K562 (cell line): Measurements from ENCODE around the gene EXT2. TPM values are rescaled to one million over a fixed set of nuclear protein-coding genes. Genes with fewer than 3 reads are reported as not detected.

Experiments used
- DACH1 ChIP-seq: fragments of 450-650 bp; IDR thresholded peaks from 2 replicates; pipeline ENCODE4 v1.6.1; 2018; ENCODE audit not compliant: partially characterized antibody
- KDM1A ChIP-seq, 2 experiments: fragments of 450-650 bp; IDR thresholded peaks; 2 replicates each; pipeline ENCODE4 v1.6.1; 2016; ENCODE audit warnings: mild to moderate bottlenecking in 2 of 2
- MCM5 ChIP-seq: fragments of 450-650 bp; IDR thresholded peaks from 2 replicates; pipeline ENCODE4 v1.6.1; 2016; ENCODE audit warnings: low read depth
- NBN ChIP-seq: fragments of 450-650 bp; IDR thresholded peaks from 2 replicates; pipeline ENCODE4 v1.6.1; 2016; ENCODE audit warnings: low read depth, mild to moderate bottlenecking
- polyA plus RNA-seq, 8 experiments: library from polyadenylated mRNA; depleted of rRNA in 4 of 8; stranded (reverse) in 5 of 8; unstranded in 3 of 8; fragments of >200 nt; fragmentation: Nextera tagmentation in 2 of 8; fragmentation: Illumina TruSeq in 1 of 8; extraction: Ambion mirVana in 2 of 8; extraction: Trizol in 1 of 8; gene quantifications; 2 replicates each; pipeline versions ENCODE4 v1.2.1 to v1.2.3, GENCODE V29; 2011 to 2014; ENCODE audit warnings: inconsistent platforms in 1 of 8, missing spikeins in 1 of 8
- total RNA-seq, 7 experiments: library from RNA; depleted of rRNA in 6 of 7; stranded (reverse); fragments of >200 nt in 6 of 7; fragmentation: Illumina TruSeq in 2 of 7; extraction: Trizol in 2 of 7; gene quantifications; 2 replicates each; pipeline versions ENCODE4 v1.2.1 to v1.2.3, GENCODE V29; 2011 to 2021; ENCODE audit warnings: low replicate concordance in 1 of 7
- TF ChIP-seq, protein P1 (sequence below): fragments of 450-650 bp; conservative IDR thresholded peaks from 2 replicates; pipeline ENCODE4 v1.6.1; 2016; ENCODE audit warnings: missing genetic modification characterization, low read depth, mild to moderate bottlenecking, control low read depth, missing compliant biosample characterization
- TF ChIP-seq, protein P2 (sequence below): fragments of 450-650 bp; formaldehyde crosslinking; conservative IDR thresholded peaks from 2 replicates; pipeline ENCODE4 v1.4.0; 2022; ENCODE audit warnings: mild to moderate bottlenecking, missing genetic modification characterization
- TF ChIP-seq, protein P3 (sequence below): fragments of 450-650 bp; formaldehyde crosslinking; IDR thresholded peaks from 2 replicates; pipeline ENCODE4 v1.4.0; 2022; ENCODE audit warnings: mild to moderate bottlenecking, moderate library complexity
- TF ChIP-seq, protein P4 (sequence below): fragments of 250-450 bp; sonication (Bioruptor Pico); IDR thresholded peaks from 2 replicates; pipeline ENCODE4 v1.8.0; 2021; ENCODE audit warnings: moderate library complexity, mild to moderate bottlenecking, inconsistent platforms
- TF ChIP-seq, protein P5 (sequence below): sonication (generic); formaldehyde crosslinking; IDR thresholded peaks from 2 replicates; pipeline ENCODE4 v1.8.0; 2022; ENCODE audit warnings: missing genetic modification reagents, mild to moderate bottlenecking, moderate library complexity, borderline replicate concordance
- TF ChIP-seq, protein P6 (sequence below): sonication (generic); formaldehyde crosslinking; IDR thresholded peaks from 2 replicates; pipeline ENCODE4 v1.8.1; 2023; ENCODE audit warnings: mild to moderate bottlenecking, missing genetic modification reagents, moderate library complexity
- TF ChIP-seq, protein P7 (sequence below): fragments of 450-650 bp; IDR thresholded peaks from 2 replicates; pipeline ENCODE4 v1.6.1; 2016; ENCODE audit warnings: low read depth

EXT2 gene
- total and polyA plus RNA-seq, 9 of the 15 experiments (the other 6 are each of a cell fraction or from before 2014, with no cell fraction given) = 7.5 to 52.1 (median 38.1) TPM

DNA sequence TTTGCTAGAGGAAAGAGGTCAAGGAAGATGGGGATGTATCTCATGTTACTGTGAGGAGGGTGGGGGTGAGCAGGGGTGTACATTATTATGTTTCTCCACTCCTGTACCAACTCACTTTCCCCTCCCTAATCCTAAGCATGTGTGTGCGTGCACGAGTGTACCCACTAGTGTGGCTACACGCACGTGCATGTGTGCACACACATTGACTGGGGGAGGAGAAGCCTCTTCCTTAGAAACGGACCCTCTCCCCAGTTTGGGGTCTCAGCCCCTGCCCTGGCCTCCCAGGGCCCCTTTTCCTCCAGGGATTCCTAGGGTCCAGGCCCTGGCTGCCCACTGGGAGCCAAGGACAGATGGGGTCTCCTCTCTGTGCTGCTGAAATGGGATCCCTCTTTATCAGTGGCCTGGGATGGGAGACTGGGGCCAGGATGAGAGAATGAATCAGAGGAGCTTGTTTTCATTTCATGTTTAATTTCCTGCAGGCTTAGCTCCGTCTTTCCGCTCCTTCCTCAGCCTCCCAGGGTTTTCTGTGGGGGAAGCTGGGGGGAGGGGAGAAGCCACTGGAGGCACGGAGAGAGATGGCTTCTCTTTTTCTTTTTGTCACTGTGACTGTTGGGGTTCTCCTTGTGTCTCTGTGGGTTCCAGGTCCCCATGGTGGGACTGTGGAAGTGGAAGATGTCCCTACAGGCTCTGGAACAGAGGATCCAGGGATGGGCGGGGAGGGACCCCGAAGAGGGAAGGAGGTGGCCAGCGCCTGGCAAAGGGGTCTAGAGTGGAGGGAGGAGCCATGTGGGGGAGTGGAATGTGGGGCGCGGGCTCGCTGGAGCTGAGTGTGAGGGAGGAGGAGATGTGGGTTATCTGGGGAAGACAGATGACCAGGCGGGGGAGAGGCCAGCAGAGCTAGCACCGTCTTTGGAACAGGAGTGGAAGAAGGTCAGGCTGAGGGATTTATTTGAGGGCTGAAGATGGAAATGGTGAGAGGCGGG lies 174.2 kb downstream of the EXT2 start (continued):
- TF ChIP-seq, protein P1, sequence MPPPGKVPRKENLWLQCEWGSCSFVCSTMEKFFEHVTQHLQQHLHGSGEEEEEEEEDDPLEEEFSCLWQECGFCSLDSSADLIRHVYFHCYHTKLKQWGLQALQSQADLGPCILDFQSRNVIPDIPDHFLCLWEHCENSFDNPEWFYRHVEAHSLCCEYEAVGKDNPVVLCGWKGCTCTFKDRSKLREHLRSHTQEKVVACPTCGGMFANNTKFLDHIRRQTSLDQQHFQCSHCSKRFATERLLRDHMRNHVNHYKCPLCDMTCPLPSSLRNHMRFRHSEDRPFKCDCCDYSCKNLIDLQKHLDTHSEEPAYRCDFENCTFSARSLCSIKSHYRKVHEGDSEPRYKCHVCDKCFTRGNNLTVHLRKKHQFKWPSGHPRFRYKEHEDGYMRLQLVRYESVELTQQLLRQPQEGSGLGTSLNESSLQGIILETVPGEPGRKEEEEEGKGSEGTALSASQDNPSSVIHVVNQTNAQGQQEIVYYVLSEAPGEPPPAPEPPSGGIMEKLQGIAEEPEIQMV (tag) = no peak
- TF ChIP-seq, protein P2, sequence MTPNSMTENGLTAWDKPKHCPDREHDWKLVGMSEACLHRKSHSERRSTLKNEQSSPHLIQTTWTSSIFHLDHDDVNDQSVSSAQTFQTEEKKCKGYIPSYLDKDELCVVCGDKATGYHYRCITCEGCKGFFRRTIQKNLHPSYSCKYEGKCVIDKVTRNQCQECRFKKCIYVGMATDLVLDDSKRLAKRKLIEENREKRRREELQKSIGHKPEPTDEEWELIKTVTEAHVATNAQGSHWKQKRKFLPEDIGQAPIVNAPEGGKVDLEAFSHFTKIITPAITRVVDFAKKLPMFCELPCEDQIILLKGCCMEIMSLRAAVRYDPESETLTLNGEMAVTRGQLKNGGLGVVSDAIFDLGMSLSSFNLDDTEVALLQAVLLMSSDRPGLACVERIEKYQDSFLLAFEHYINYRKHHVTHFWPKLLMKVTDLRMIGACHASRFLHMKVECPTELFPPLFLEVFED = peak; percentile 83; the same call in 1 of the 2 replicates
- TF ChIP-seq, protein P3, sequence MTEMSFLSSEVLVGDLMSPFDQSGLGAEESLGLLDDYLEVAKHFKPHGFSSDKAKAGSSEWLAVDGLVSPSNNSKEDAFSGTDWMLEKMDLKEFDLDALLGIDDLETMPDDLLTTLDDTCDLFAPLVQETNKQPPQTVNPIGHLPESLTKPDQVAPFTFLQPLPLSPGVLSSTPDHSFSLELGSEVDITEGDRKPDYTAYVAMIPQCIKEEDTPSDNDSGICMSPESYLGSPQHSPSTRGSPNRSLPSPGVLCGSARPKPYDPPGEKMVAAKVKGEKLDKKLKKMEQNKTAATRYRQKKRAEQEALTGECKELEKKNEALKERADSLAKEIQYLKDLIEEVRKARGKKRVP (CRISPR knock-in tag) = no peak
- TF ChIP-seq MCM5 = no peak
- peak; percentile 92 for TF ChIP-seq NBN
- TF ChIP-seq, protein P4, sequence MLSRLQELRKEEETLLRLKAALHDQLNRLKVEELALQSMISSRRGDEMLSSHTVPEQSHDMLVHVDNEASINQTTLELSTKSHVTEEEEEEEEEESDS (CRISPR knock-in tag) = no peak
- TF ChIP-seq, protein P5, sequence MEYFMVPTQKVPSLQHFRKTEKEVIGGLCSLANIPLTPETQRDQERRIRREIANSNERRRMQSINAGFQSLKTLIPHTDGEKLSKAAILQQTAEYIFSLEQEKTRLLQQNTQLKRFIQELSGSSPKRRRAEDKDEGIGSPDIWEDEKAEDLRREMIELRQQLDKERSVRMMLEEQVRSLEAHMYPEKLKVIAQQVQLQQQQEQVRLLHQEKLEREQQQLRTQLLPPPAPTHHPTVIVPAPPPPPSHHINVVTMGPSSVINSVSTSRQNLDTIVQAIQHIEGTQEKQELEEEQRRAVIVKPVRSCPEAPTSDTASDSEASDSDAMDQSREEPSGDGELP (CRISPR knock-in tag) = peak; percentile 87
- TF ChIP-seq KDM1A (IDR thresholded peaks at IDR 0.05) = peak; percentile 97 to 98
- peak; percentile 49 for TF ChIP-seq DACH1
- TF ChIP-seq, protein P6, sequence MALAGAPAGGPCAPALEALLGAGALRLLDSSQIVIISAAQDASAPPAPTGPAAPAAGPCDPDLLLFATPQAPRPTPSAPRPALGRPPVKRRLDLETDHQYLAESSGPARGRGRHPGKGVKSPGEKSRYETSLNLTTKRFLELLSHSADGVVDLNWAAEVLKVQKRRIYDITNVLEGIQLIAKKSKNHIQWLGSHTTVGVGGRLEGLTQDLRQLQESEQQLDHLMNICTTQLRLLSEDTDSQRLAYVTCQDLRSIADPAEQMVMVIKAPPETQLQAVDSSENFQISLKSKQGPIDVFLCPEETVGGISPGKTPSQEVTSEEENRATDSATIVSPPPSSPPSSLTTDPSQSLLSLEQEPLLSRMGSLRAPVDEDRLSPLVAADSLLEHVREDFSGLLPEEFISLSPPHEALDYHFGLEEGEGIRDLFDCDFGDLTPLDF (CRISPR knock-in tag) = no peak
- TF ChIP-seq, protein P7, sequence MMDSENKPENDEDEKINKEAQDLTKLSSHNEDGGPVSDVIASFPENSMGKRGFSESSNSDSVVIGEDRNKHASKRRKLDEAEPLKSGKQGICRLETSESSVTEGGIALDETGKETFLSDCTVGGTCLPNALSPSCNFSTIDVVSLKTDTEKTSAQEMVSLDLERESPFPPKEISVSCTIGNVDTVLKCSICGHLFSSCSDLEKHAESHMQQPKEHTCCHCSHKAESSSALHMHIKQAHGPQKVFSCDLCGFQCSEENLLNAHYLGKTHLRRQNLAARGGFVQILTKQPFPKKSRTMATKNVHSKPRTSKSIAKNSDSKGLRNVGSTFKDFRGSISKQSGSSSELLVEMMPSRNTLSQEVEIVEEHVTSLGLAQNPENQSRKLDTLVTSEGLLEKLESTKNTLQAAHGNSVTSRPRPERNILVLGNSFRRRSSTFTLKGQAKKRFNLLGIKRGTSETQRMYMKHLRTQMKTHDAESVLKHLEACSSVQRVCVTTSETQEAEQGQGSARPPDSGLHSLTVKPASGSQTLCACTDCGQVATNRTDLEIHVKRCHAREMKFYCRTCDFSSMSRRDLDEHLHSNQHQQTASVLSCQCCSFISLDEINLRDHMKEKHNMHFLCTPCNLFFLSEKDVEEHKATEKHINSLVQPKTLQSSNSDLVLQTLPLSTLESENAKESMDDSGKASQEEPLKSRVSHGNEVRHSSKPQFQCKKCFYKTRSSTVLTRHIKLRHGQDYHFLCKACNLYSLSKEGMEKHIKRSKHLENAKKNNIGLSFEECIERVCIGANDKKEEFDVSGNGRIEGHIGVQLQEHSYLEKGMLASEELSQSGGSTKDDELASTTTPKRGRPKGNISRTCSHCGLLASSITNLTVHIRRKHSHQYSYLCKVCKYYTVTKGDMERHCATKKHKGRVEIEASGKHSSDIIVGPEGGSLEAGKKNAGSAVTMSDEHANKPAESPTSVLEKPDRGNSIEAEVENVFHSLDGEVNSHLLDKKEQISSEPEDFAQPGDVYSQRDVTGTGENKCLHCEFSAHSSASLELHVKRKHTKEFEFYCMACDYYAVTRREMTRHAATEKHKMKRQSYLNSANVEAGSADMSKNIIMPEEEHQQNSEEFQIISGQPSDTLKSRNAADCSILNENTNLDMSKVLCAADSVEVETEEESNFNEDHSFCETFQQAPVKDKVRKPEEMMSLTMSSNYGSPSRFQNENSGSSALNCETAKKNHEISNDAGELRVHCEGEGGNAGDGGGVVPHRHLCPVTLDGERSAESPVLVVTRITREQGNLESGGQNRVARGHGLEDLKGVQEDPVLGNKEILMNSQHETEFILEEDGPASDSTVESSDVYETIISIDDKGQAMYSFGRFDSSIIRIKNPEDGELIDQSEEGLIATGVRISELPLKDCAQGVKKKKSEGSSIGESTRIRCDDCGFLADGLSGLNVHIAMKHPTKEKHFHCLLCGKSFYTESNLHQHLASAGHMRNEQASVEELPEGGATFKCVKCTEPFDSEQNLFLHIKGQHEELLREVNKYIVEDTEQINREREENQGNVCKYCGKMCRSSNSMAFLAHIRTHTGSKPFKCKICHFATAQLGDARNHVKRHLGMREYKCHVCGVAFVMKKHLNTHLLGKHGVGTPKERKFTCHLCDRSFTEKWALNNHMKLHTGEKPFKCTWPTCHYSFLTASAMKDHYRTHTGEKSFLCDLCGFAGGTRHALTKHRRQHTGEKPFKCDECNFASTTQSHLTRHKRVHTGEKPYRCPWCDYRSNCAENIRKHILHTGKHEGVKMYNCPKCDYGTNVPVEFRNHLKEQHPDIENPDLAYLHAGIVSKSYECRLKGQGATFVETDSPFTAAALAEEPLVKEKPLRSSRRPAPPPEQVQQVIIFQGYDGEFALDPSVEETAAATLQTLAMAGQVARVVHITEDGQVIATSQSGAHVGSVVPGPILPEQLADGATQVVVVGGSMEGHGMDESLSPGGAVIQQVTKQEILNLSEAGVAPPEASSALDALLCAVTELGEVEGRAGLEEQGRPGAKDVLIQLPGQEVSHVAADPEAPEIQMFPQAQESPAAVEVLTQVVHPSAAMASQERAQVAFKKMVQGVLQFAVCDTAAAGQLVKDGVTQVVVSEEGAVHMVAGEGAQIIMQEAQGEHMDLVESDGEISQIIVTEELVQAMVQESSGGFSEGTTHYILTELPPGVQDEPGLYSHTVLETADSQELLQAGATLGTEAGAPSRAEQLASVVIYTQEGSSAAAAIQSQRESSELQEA = no peak
